Measurements from ENCODE around the gene SLC2A4. TPM values are rescaled to one million over a fixed set of nuclear protein-coding genes. Genes with fewer than 3 reads are reported as not detected.

The SLC2A4 gene
- total and polyA plus RNA-seq, 2 donors (not counting 1 experiment from before 2014, with no cell fraction given), result under 0.01 to 0.19 TPM

- Histone ChIP-seq H3K4me2 (ENCODE audit: extremely low read depth, insufficient read depth, low read length) (no peak overlapping the region), H3K79me2 (ENCODE audit: control insufficient read depth, insufficient read depth, low read length) (no peaks in the 10 kb centered on the region), H3K9me3 (ENCODE audit: control insufficient read depth, insufficient read depth, low read depth, low read length) (no peaks in the 10 kb centered on the region), H3K36me3 (ENCODE audit: control insufficient read depth, insufficient read depth, low read length) (no peaks in the 10 kb centered on the region), H3K4me1 (ENCODE audit: control insufficient read depth, extremely low read depth, insufficient read depth, low read length) (peaks cover 8% of the 10 kb centered on the region), H4K20me1 (ENCODE audit: control insufficient read depth, extremely low read depth, insufficient read depth, low read length) (no peaks in the 10 kb centered on the region), H3K27me3 (ENCODE audit: control insufficient read depth, insufficient read depth, low read length) (peaks cover 34% of the 10 kb centered on the region), H3K27ac (ENCODE audit: insufficient read depth, low read length) (no peak overlapping the region), H3K9ac (ENCODE audit: insufficient read depth, low read length) (no peak overlapping the region), H2AFZ (ENCODE audit: low read length) (no peak overlapping the region), H3K4me3 (replicated peaks in 1 of 4; ENCODE audit: control extremely low read depth in 1 of 4, insufficient read depth in 1 of 4, low read depth in 3 of 4, low read length in 4 of 4) (peak overlapping the region; percentile 17 to 53 (median 34))
- DNase-seq (ENCODE audit: low read depth in 2 of 2), result no peak
- TF ChIP-seq EZH2 (IDR thresholded peaks at IDR 0.05; ENCODE audit: low read length, missing control alignments) (peak; percentile 74), CTCF (conservative IDR thresholded peaks at IDR 0.05 in 1 of 2, IDR thresholded peaks at IDR 0.05 in 1 of 2; ENCODE audit: low read depth in 1 of 2, low read length in 2 of 2) (no peak)
Measured at GRCh38 chr17:7281953-7282751, 634 bp downstream of the SLC2A4 start.

- no peaks in the 10 kb centered on the region for H3K79me2 ChIP-seq (ENCODE audit: control insufficient read depth, insufficient read depth, low read length)
- H3K36me3 ChIP-seq (ENCODE audit: control insufficient read depth, insufficient read depth, low read length), result no peaks in the 10 kb centered on the region
- peaks cover 34% of the 10 kb centered on the region for H3K27me3 ChIP-seq (ENCODE audit: control insufficient read depth, insufficient read depth, low read length)
- H2AFZ ChIP-seq (ENCODE audit: low read length), result no peak overlapping the region
- peak in 1 of 2 donors; percentile 22 for DNase-seq (ENCODE audit: low read depth in 2 of 2)
- no peak overlapping the region for H3K27ac ChIP-seq (ENCODE audit: insufficient read depth, low read length)
- TF ChIP-seq EZH2 (IDR thresholded peaks at IDR 0.05; ENCODE audit: low read length, missing control alignments), result no peak
- no peak for TF ChIP-seq CTCF (conservative IDR thresholded peaks at IDR 0.05 in 1 of 2, IDR thresholded peaks at IDR 0.05 in 1 of 2; ENCODE audit: low read depth in 1 of 2, low read length in 2 of 2)
- no peak overlapping the region for H3K4me3 ChIP-seq (replicated peaks in 1 of 4; ENCODE audit: control extremely low read depth in 1 of 4, insufficient read depth in 1 of 4, low read depth in 3 of 4, low read length in 4 of 4)
- H4K20me1 ChIP-seq (ENCODE audit: control insufficient read depth, extremely low read depth, insufficient read depth, low read length), result no peaks in the 10 kb centered on the region
- H3K4me1 ChIP-seq (ENCODE audit: control insufficient read depth, extremely low read depth, insufficient read depth, low read length), result peaks cover 8% of the 10 kb centered on the region
- no peaks in the 10 kb centered on the region for H3K9me3 ChIP-seq (ENCODE audit: control insufficient read depth, insufficient read depth, low read depth, low read length)
- H3K9ac ChIP-seq (ENCODE audit: insufficient read depth, low read length), result no peak overlapping the region
- H3K4me2 ChIP-seq (ENCODE audit: extremely low read depth, insufficient read depth, low read length), result no peak overlapping the region
Measured at GRCh38 chr17:7282752-7283321, 1.3 kb downstream of the SLC2A4 start.

GRCh38 chr17:7283471-7284216 is 2.1 kb downstream of the SLC2A4 start:
- Histone ChIP-seq H3K4me3 (replicated peaks in 1 of 4; ENCODE audit: control extremely low read depth in 1 of 4, insufficient read depth in 1 of 4, low read depth in 3 of 4, low read length in 4 of 4) (no peak overlapping the region), H4K20me1 (ENCODE audit: control insufficient read depth, extremely low read depth, insufficient read depth, low read length) (no peaks in the 10 kb centered on the region), H3K79me2 (ENCODE audit: control insufficient read depth, insufficient read depth, low read length) (no peaks in the 10 kb centered on the region), H3K4me1 (ENCODE audit: control insufficient read depth, extremely low read depth, insufficient read depth, low read length) (peaks cover 8% of the 10 kb centered on the region), H2AFZ (ENCODE audit: low read length) (no peak overlapping the region), H3K27me3 (ENCODE audit: control insufficient read depth, insufficient read depth, low read length) (peaks cover 34% of the 10 kb centered on the region), H3K9ac (ENCODE audit: insufficient read depth, low read length) (no peak overlapping the region), H3K36me3 (ENCODE audit: control insufficient read depth, insufficient read depth, low read length) (no peaks in the 10 kb centered on the region), H3K4me2 (ENCODE audit: extremely low read depth, insufficient read depth, low read length) (no peak overlapping the region), H3K9me3 (ENCODE audit: control insufficient read depth, insufficient read depth, low read depth, low read length) (no peaks in the 10 kb centered on the region), H3K27ac (ENCODE audit: insufficient read depth, low read length) (no peak overlapping the region)
- TF ChIP-seq EZH2 (IDR thresholded peaks at IDR 0.05; ENCODE audit: low read length, missing control alignments), result no peak
- no peak for TF ChIP-seq CTCF (conservative IDR thresholded peaks at IDR 0.05 in 1 of 2, IDR thresholded peaks at IDR 0.05 in 1 of 2; ENCODE audit: low read depth in 1 of 2, low read length in 2 of 2)
- no peak for DNase-seq (ENCODE audit: low read depth in 2 of 2)
